GM18519 (cell line): ENCODE results near the gene IFT80.

Source experiments
- ATAC-seq: cut with Tn5 transposase; IDR thresholded peaks from one replicate; pipeline ENCODE4 v1.9.1; 2021; ENCODE audit warnings: mild to moderate bottlenecking, moderate library complexity; ENCODE audit not compliant: unreplicated experiment, low FRiP score

Gene IFT80

DNA sequence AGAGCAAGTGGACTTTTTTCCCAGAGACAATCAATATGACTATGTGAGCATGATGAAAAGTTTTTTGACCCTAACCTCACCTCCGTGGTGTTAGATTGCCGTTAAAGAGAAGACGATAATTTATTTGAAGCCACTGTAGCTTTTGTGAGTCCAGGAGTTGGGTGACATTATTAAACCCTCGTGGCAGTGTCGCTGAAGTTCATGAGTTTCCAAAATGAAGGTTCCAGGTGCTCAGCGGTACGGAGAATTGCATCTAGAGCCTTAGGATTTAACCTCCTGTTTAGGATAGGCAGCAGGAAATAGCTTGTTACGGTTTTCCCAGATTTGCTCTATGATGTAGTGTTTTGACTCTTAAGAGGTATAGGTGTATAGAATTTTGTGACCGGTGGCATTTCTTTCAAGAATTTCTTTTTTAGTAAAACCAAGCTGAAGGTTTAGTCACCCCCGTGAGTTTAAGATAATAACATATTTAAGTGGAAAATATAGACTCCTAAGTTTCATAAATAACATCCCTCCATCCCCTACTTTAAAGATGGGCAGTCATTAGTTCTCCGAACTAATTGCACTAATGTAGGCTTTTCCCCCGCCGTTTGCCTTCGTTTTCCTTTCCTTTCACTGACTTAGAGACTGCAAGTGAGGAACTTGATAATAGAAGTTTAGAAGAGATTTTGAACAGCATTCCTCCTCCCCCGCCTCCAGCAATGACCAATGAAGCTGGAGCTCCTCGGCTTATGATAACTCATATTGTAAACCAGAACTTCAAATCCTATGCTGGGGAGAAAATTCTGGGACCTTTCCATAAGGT lies 2.5 kb upstream of the IFT80 start:
- ATAC-seq: no peak

DNA sequence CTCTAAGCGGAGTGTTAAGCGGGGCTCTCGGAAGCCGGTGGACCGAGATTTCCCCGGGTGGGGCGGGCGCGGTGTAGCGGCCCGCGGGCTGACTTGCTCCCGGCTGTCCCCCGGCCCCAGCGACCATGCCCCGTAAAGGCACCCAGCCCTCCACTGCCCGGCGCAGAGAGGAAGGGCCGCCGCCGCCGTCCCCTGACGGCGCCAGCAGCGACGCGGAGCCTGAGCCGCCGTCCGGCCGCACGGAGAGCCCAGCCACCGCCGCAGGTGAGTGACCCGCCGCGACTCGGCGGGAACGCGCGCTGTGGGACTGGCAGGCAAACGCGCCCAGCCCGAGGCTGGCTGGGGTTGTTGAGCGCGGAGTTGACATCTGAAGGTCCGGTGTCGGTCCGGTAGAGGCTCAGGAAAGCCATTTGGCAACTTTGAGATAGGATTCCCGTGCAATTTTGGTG lies 1.7 kb upstream of the IFT80 start:
- no peak for ATAC-seq

DNA sequence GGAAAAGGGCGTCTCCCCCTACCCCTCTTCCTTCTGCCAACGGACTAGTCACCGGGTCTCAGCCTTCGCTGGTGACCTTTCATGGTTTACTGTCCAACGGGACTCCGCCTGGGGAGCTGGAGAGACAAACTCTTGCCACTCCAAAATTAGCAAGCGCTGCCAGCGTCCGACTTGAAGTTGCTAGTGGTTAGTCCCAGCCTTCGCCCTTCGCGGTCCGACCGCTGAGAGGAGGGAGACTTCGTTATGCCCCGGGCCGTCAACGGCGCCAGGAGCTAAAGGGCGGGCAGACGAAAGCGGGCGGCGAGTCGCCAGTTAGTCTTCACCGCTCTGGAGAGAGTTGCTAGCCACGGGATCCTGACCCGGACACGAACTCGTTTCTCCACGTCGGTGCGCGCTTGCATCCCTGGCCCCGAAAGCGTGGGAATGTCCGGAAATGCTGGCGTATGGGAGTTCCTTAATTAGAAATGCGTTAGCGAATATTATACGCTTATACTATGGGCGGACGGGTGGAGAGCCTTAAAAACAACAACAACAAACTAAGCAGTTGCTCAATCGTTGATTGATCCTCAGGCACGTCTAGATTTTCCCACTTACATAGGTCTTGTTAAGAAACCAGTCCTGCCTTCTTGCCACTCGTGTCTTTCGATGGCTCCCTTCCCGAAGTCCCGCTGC lies 1.1 kb upstream of the IFT80 start:
- ATAC-seq: no peak

DNA sequence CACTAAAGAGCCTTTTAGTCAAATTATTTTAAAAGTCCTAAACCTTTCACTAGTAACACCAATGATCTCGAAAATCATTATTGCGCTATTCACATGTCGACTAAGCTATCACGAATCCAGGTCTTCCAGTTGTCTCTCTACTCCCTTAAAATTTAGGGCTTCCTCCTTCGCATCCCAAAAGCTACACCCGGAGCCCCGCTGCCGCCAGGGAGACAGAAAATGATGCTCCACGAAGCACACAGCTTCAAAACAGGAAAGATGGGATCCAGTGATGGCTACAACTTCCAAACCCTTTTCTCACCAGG lies 253 bp downstream of the IFT80 start:
- peak; percentile 1 for ATAC-seq

DNA sequence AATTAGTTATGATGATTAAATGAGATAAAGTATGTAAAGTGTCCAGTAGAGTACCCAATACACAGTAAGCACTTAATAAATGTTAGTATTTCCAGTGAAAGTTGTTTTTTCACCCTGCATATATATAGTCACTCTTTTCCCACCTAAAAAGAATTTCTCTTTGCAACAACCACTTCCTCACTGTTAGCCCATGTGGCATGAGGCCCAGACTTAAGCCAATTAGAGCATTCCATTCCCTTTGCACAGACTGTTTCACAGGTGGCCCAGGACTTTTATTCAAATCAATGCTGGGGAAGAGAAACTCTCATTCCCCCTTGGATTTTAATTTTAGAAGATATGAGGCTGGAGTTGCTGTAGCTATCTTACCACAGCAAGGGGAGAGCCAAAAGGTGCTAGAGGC lies 3.7 kb downstream of the IFT80 start:
- no peak for ATAC-seq

DNA sequence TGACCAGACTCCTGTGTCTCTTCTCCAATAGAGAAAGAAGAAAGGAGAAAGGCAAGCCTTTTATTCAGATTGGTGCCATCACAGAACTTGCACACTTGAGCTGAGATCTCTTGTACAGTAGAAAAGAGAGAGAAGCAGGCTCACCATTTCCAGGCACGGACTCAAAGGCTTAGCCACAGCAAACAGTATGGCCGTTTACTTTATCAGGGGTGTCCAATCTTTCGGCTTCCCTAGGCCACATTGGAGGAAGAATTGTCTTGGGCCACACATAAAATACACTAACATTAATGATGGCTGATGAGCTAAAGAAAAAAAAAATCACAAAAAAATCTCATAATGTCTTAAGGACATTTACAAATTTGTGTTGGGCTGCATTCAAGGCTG lies 5.0 kb downstream of the IFT80 start:
- ATAC-seq: no peak

DNA sequence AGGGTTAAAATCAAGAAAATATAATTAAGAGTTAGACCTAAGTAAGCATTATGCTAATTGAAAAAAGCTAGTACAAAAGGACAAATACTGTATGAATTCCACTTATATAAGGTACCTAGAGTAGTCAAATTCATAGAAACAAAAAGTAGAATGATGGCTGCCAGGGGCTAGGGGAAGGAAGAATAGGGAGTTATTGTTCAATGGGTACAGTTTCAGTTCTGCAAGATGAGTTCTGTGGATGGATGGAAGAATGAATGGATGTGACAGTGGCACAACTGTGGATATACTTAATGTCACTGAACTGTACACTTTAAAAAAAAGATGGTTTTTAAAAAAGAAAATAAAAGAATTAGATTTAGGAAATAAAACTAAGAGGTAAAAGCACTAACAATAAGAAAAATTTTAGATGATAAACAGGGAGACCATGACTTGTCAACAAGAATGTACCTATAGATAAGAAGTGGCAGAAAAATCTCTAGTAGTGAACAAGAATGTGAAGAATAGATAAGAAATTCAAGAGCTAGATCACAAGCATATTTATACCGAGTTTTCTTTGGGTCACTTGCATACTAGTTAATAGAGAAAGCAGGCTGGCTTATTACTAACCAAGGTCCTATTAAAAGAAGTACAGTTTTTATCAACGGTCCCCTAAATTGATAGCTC lies 5.5 kb downstream of the IFT80 start:
- ATAC-seq: no peak

DNA sequence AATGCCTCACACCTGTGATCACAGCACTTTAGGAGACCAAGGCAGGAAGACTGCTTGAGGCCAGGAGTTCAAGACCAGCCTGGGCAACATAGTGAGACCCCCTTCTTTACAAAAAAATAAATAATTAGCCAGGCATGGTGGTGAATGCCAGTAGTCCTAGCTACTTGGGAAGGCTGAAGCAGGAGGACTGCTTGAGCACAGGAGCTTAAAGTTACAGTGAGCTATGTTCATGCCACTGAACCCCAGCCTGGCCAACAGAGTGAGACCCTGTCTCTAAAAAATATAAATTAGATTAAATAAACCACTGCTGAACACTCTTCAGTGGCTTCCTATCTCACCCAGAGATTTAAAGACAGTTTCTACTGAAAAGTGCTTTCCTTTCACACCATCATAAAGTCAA lies 6.2 kb downstream of the IFT80 start:
- ATAC-seq: no peak

DNA sequence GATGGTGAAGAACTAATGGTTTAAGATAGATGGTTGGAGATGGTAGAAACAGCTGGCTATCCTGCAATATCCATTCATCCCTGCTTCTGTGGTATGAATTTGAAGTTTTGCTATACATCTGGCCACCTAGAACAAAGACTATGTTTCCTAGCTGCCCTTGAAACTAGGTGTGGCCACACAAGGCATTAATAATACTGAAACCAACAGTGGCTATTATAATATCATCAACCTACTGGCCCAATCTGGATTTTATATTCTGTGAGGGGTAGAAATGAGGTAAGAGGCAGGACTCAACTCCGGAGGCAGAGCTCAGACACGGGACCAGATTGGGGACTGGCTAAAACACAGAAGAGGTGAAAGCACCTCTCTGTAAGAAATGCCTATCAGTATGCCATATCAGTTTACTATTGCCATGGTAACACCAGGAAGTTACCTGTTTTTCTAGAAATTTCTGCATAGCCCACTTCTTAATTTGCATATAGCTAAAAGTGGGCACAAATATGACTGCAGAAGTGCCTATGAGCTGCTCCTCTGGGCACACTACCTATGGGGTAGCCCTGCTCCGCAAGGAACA lies 8.4 kb downstream of the IFT80 start:
- ATAC-seq: peak; percentile 44

DNA sequence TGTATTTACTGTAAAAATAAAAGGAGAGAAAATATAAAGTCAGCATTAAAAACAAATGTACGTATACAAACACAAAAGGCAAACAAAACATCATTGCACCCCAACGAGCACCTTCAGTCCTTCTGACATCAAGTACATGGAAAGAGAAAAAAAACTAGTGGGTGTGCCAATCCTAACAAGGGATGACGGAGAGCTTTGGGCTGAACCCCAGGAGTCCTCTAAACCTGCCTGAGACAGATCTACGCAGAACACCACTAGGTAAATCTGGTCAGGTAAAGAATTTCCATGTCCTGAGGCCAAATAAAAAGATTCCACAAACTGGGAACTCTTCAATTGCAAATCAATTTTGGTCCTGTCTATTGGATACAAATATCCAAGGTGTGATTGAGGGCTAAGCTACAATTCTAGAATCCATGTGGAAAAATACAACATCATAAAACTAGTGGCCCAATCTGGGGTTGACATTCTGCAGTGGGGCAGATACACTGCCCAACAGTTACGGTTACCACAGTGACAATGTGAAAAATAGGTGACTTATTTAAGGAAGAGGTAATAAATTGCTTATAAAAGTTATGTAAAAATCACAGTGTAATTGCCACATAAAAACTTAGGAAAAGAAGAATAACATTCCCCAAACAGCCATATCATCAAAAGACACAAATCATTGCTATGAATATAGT lies 14.2 kb downstream of the IFT80 start:
- no peak for ATAC-seq

DNA sequence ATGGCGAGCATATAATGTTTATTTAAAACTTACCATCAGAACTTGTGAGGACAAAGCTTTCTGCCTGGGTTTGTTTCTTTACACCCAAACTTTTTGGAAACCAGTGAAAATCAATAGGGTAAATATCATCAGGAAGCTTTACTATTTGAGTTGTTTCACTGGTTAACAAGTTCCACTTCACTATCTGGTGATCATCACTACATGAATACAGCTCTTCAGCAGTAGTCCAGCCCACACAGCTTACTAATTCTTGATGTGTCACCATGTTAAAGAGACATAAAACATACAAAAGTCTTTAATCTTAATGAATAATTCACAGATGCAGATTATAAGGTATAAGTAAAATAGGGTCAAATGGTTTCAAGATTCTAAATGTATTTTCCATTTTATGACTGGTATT lies 17.6 kb downstream of the IFT80 start:
- no peak for ATAC-seq

DNA sequence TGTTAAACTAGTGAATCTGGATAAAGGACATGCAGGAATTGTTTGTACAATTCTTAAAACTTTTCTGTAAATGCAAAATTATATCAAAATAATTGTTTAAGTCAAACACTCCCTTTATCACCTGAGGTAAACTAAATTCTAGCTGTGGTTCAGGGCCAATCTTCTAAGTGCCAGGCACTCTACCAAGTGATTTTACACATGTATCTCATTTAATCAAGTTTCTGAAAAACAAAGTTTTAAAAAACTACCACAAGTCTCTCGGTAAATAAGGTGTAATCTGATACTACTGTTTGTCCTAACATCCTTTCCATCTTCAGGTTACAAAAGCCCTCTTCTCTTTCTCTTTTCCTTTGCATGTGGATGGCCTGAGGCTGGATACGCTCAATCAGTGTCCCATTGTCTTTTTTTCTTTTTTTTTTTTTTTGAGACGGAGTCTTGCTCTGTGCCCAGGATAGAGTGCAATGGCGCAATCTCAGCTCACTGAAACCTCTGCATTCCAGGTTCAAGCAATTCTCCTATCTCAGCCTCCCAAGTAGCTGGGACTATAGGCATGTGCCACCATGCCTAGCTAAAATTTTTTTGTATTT lies 19.3 kb downstream of the IFT80 start:
- no peak for ATAC-seq

DNA sequence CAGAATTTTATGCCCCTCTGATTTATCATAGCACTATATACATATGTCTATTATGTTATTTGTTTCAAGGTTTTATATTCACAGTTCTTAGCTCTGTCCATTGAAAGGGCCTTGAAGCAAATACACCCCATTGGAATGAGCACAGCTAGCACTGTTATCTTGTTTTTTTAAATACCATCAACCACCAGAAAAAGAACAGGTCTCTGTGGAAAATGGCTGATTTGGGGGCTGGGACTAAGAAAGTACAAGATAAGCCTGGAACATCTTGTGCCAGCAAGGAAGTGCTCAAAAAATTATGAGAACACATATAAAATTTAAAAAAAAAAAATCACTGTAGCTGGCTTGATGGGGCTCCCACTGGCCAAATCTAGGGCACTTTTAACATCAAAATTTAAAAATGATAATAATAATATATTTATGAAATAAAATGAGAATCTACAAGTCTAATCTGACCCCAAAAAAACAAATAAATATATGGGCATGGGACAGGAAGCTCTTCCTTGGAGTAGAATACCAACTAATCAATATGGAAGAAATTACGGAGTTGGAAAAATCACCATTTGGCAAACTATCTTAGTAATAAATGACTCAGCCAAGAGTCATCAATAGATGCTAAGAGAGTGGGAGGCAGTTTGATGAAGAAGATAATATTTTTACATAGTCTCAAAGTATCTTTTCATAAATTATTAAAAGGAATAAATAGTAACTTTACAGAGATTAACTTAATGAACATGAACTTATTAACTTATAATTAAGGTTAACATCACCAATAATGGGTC lies 20.5 kb downstream of the IFT80 start:
- no peak for ATAC-seq

DNA sequence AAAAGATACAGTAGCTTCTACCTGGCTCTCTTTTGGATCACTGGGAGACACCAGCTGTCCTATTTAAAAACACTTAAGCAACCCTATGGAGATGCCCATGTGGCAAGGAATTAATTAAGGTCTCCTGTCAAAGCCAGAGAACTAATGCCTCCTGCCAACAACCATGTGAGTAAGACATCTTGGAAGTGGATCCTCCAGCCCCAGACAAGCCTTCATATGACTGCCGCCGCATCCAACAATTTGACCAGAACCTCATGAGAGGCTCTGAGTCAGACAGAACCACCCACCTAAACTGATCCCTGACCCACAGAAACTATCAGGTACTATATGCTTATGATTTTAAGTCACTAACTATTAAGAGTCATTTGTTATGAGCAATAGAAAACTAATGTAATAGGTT lies 22.3 kb downstream of the IFT80 start:
- ATAC-seq: no peak

DNA sequence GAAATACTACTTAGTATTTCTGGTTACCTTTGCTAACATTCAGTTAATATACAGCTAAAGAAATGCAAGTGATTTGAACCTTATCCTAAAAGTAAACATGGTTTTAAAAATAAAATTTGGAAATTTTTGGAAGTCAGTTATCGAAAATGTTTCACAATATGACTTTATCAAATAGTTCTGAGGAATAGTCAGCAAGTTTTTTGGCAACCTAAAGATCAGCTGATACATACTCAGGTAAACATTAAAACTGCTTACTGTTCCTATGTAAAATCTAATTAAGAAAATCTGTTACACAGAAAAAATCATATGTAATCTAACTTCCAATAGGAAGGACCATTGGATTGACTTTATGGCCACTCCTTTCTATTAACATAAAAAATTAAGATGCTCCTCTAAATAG lies 24.1 kb downstream of the IFT80 start:
- no peak for ATAC-seq

DNA sequence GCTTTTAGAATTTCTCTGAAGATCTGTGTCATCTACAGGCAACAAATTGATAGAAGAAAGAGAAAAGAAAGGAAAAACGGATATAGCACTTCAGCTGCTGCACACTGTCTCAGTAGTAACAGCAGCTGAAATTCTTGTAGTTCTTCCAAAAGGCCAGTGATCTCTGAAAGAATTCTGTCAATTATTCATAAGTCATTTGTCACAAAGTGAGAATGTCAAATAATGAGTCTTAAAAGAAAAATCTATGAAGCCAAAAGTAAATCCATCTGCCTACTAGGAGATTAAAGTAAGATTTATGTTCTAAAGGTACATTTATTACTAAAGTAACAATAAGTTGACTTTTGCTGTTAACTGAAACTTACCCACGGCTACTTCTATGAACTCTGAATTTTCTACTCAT lies 24.6 kb downstream of the IFT80 start:
- no peak for ATAC-seq

DNA sequence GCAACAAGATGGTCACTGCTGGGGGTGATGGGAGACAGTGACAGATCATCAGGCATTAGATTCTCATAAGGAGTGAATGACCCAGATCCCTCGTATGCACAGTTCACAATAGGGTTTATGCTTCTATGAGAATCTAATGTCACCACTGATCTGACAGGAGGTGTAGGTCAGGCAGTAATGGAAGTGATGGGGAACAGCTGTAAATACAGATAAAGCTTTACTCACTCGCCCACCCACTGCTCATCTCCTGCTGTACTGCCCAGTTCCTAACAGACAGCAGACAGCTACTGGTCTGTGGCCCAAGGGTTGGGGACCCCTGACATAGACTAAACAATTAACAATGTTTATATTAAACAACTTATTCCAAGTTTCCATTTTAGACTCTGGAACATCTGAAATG lies 25.4 kb downstream of the IFT80 start:
- no peak for ATAC-seq

DNA sequence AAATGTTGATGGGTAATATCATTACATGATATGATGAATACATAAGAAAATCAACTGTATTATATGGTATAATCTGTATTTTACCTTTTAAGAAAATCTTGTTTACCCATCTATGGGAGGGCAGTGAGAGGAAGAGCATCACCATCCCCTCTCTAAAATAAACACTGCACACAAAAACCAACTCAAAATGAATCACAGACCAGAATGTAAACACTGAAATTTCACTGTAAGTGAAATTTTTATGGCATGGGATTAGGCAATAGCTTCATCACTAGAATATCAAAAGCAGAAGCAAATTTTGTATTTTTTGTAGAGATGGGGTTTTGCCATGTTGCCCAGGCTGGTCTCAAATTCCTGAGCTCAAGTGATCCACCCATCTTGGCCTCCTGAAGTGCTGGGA lies 26.2 kb downstream of the IFT80 start:
- no peak for ATAC-seq

DNA sequence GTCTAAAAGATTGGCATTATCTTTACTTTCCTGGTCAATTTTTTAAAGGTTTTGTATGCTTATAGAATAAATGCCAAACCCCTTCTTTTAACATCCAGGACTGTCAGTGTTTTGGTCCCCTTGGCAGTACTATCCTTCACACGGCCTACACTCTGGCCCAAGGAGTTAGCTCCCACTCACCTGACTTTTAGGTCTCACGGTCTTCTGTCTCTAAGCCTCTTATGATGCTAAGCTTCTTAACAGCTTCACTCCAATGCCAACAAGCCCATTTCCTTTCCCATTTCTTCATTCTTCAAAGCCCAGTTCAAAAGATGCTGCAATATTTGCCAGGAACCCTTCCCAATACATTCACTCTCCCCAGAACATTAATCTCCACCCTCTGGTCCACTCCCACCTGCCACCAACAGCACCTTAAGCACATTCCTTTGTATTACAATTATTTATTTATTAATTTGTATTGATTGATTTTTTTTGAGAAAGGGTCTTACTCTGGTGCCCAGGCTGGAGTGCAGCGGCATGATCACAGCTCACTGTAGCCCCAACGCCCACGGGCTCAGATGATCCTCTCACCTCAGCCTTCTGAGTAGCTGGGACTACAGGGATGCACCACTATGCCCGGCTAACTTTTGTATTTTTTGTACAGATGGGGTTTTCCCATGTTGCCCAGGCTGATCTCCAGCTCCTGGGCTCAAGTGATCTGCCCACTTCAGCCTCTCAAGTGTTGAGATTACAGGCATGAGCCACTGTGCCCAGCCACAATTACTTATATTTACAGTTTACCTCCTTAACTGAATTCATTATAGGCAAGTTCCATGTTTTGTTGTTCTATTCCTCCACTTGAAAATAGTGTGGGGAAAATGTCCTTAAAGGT lies 27.8 kb downstream of the IFT80 start:
- ATAC-seq: no peak
